Measurements from ENCODE around the gene C16orf46. TPM values are rescaled to one million over a fixed set of nuclear protein-coding genes. Genes with fewer than 3 reads are reported as not detected.

The C16orf46 gene
- total and polyA plus RNA-seq, 2 donors (not counting 3 experiments of a cell fraction or from before 2014, with no cell fraction given) = 0.26 TPM; not detected in 1

- intact Hi-C loops (cut with micrococcal nuclease) (no loop called here), dilution Hi-C loops (cut with MboI; ENCODE audit: extremely low pct_ligation_motif_present, low sequenced_read_pairs) (no loop called here)
- no TSS peak for BruUV-seq (replicated peaks)
- TF ChIP-seq JUN (IDR thresholded peaks at IDR 0.05; ENCODE audit: borderline replicate concordance, insufficient read depth, insufficient read length, low read depth) (no peak), EZH2 (IDR thresholded peaks at IDR 0.05; ENCODE audit: borderline replicate concordance, low read depth, low read length, severe bottlenecking) (no peak), MYC (IDR thresholded peaks at IDR 0.05; ENCODE audit: low read depth, low read length) (no peak), POLR2A (IDR thresholded peaks at IDR 0.05; ENCODE audit: low read depth, low read length) (no peak), CTCF (IDR thresholded peaks at IDR 0.05; ENCODE audit: extremely low read depth in 1 of 2, insufficient read depth in 1 of 2, low read depth in 1 of 2, low read length in 2 of 2) (no peak), POLR2AphosphoS5 (IDR thresholded peaks at IDR 0.05; ENCODE audit: insufficient read depth, low read depth, low read length) (no peak), MAX (IDR thresholded peaks at IDR 0.05; ENCODE audit: insufficient read depth, insufficient read length) (no peak), FOS (IDR thresholded peaks at IDR 0.05; ENCODE audit: borderline replicate concordance, insufficient read depth, low read length) (no peak), GATA2 (IDR thresholded peaks at IDR 0.05; ENCODE audit: insufficient read depth, insufficient read length, low read depth, low read length) (no peak)
- Histone ChIP-seq H3K4me1 (ENCODE audit: control insufficient read depth, extremely low read depth, insufficient read depth, low read length) (no peaks in the 10 kb centered on the region), H3K36me3 (ENCODE audit: control insufficient read depth in 2 of 2, extremely low read depth in 1 of 2, insufficient read depth in 2 of 2, low read length in 2 of 2) (no peaks in the 10 kb centered on the region), H3K9me1 (replicated peaks; ENCODE audit: control insufficient read depth, extremely low read depth, insufficient read depth, low read length) (no peaks in the 10 kb centered on the region), H3K4me3 (replicated peaks in 1 of 3; ENCODE audit: insufficient read depth in 1 of 3, low read depth in 1 of 3, low read length in 3 of 3) (no peak overlapping the region), H3K4me2 (ENCODE audit: insufficient read depth, low read length) (no peak overlapping the region), H3K27me3 (ENCODE audit: control insufficient read depth in 2 of 2, insufficient read depth in 2 of 2, low read length in 2 of 2) (no peaks in the 10 kb centered on the region), H3K27ac (ENCODE audit: insufficient read depth, low read depth, low read length) (no peak overlapping the region), H2AFZ (ENCODE audit: low read depth, low read length) (no peak overlapping the region), H4K20me1 (replicated peaks; ENCODE audit: control insufficient read depth, extremely low read depth, insufficient read depth, low read length) (no peaks in the 10 kb centered on the region), H3K79me2 (ENCODE audit: control insufficient read depth, insufficient read depth, low read length) (no peaks in the 10 kb centered on the region), H3K9ac (replicated peaks; ENCODE audit: extremely low read depth, insufficient read depth, low read length) (no peak overlapping the region), H3K9me3 (replicated peaks; ENCODE audit: control insufficient read depth, insufficient read depth, low read length) (no peaks in the 10 kb centered on the region)
- ChIA-PET CTCF (no interaction called here), POLR2A (no interaction called here)
- FAIRE-seq (no peak), DNase-seq (ENCODE audit: low read depth, low spot score) (no peak)
These were observed 44.5 kb upstream of the C16orf46 start for GRCh38 chr16:81121474-81121990.

Data from endothelial cell of umbilical vein (primary cell).